Glomerular endothelial cell (primary cell): ENCODE measurements around the gene PSME1. TPM values are rescaled to one million over a fixed set of nuclear protein-coding genes. Genes with fewer than 3 reads are reported as not detected.

Experiments used
- DNase-seq: peaks from one replicate; pipeline ENCODE4 v3.0.0-alpha.2; 2011; ENCODE audit warnings: low read depth, low spot score; ENCODE audit errors: extremely low read depth
- total RNA-seq: library from RNA; depleted of rRNA; stranded (reverse); fragments of >200 nt; gene quantifications from 2 replicates; pipeline ENCODE4 v1.2.3, GENCODE V29; 2015

PSME1 gene
- total RNA-seq, 1 donor from 2014 or later: 235 TPM

- no peak for DNase-seq
Measured at GRCh38 chr14:24186831-24187538, 51.0 kb downstream of the PSME1 start.

GRCh38 chr14:24187539-24187915, 51.5 kb downstream of the PSME1 start:
- no peak for DNase-seq

Other genes with a start within 250 kb of the PSME1 start
- gene DHRS4, start 182.4 kb upstream of the PSME1 start, total RNA-seq: 24.2 and 46.5 TPM in 2 replicates
- 8.5 and 8.7 TPM in 2 replicates for gene DHRS4L2, start 147.3 kb upstream of the PSME1 start, total RNA-seq
- 0.06 and 0.19 TPM in 2 replicates for gene CARMIL3, start 84.2 kb upstream of the PSME1 start, total RNA-seq
- gene CPNE6, start 64.6 kb upstream of the PSME1 start, total RNA-seq: not detected in 2 replicates
- 6.4 and 11.4 TPM in 2 replicates for gene PCK2, start 41.9 kb upstream of the PSME1 start, total RNA-seq
- gene DCAF11, start 21.4 kb upstream of the PSME1 start, total RNA-seq: 36.4 and 57.0 TPM in 2 replicates
- 0.70 and 4.9 TPM in 2 replicates for gene NRL, start 21.2 kb upstream of the PSME1 start, total RNA-seq
- gene FITM1, start 5.5 kb upstream of the PSME1 start, total RNA-seq: 0.29 TPM in 1 of 2 replicates, not detected in the other
- 12.3 and 16.9 TPM in 2 replicates for gene EMC9, start 5.4 kb downstream of the PSME1 start, total RNA-seq
- gene PSME2, start 10.4 kb downstream of the PSME1 start, total RNA-seq: 101 and 165 TPM in 2 replicates
- 42.1 and 77.5 TPM in 2 replicates for gene RNF31, start 11.3 kb downstream of the PSME1 start, total RNA-seq
- gene IRF9, start 25.1 kb downstream of the PSME1 start, total RNA-seq: 45.4 and 73.1 TPM in 2 replicates
- gene REC8, start 35.9 kb downstream of the PSME1 start, total RNA-seq: 46.3 and 55.0 TPM in 2 replicates
- gene IPO4, start 52.6 kb downstream of the PSME1 start, total RNA-seq: 41.5 and 52.4 TPM in 2 replicates
- gene TM9SF1, start 59.2 kb downstream of the PSME1 start, total RNA-seq: 77.2 and 94.9 TPM in 2 replicates
- not detected in 2 replicates for gene TSSK4, start 69.5 kb downstream of the PSME1 start, total RNA-seq
- 32.0 and 52.3 TPM in 2 replicates for gene CHMP4A, start 77.3 kb downstream of the PSME1 start, total RNA-seq
- 10.2 and 11.2 TPM in 2 replicates for gene MDP1, start 79.9 kb downstream of the PSME1 start, total RNA-seq
- 226 and 248 TPM in 2 replicates for gene NEDD8, start 96.2 kb downstream of the PSME1 start, total RNA-seq
- 51.6 and 94.0 TPM in 2 replicates for gene GMPR2, start 96.7 kb downstream of the PSME1 start, total RNA-seq
- gene TINF2, start 106.4 kb downstream of the PSME1 start, total RNA-seq: 40.6 and 42.4 TPM in 2 replicates
- 0.64 and 2.5 TPM in 2 replicates for gene TGM1, start 127.0 kb downstream of the PSME1 start, total RNA-seq
- 28.7 and 42.6 TPM in 2 replicates for gene RABGGTA, start 135.4 kb downstream of the PSME1 start, total RNA-seq
- 18.0 and 36.1 TPM in 2 replicates for gene DHRS1, start 163.6 kb downstream of the PSME1 start, total RNA-seq
- gene NOP9, start 163.7 kb downstream of the PSME1 start, total RNA-seq: 19.3 and 25.6 TPM in 2 replicates
- gene CIDEB, start 171.8 kb downstream of the PSME1 start, total RNA-seq: 2.0 and 2.5 TPM in 2 replicates
- gene LTB4R2, start 173.9 kb downstream of the PSME1 start, total RNA-seq: 1.8 and 8.4 TPM in 2 replicates
- gene LTB4R, start 175.3 kb downstream of the PSME1 start, total RNA-seq: 5.3 and 7.9 TPM in 2 replicates
- 63.3 and 115 TPM in 2 replicates for gene ADCY4, start 198.9 kb downstream of the PSME1 start, total RNA-seq
- 1.3 and 2.6 TPM in 2 replicates for gene RIPK3, start 203.8 kb downstream of the PSME1 start, total RNA-seq
- 24.3 and 42.5 TPM in 2 replicates for gene NFATC4, start 232.0 kb downstream of the PSME1 start, total RNA-seq